ENCODE results near the gene PROSER3.

GRCh38 chr19:35752746-35753350, 5.1 kb upstream of the PROSER3 start:
- no peak for TF ChIP-seq CTCF (IDR thresholded peaks at IDR 0.05; ENCODE audit: low read depth, low read length)
- no peak for TF ChIP-seq POLR2A (IDR thresholded peaks at IDR 0.05; ENCODE audit: extremely low read depth, insufficient read length)

All from NB4 (cell line).